Measurements from ENCODE around the gene PGRMC1.
"Not testable (repeated sequence)": the region's sequence is repeated elsewhere in the genome, so short reads cannot be mapped to it uniquely, and the experiment has no call there.

The PGRMC1 gene

DNA sequence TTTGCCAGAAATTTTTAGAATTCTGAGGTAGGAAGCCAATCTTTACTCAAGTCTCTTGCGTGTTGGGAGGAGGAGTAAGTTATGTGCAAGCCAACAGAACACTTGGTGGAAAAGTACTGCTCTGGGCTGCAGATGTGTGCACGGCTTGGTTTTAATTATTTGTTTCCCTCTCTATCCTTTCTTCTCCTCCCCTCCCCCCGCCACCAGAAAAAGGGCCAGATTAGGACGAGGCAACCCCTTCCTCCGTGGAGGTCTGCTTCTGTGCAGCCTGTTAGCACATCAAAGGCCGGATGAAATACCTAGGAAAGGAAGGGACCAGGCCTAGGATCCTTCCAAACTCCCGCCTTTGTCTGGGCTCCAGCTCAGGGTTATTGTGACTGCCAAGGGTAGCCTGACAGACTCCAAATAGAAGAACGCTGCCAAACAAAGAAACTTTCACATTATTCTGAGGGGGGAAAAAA lies 1.0 kb upstream of the PGRMC1 start:
- DNase-seq: no peak

GRCh38 chrX:119236623-119237561 lies 807 bp downstream of the PGRMC1 start:
- DNase-seq: peak; percentile 39

- no peak for DNase-seq
Measured at GRCh38 chrX:119237562-119237942, 1.5 kb downstream of the PGRMC1 start.

GRCh38 chrX:119238557-119238956 lies 2.5 kb downstream of the PGRMC1 start:
- DNase-seq: no peak

DNA sequence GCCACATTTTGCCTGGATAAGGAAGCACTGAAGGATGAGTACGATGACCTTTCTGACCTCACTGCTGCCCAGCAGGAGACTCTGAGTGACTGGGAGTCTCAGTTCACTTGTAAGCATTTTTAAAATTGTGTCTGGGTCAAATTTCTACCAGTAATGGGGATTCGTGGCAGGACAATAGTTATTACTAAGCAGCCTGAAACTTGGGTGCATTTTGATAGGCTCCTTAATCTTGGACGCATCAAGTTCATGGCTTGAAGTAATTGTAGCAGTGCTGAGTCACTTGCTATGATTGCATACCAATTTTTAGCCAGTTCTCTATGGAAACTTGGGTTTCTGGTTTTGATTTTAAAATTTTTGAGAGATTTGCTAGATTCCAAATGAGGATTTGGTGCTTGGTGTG lies 4.3 kb downstream of the PGRMC1 start:
- no peak for DNase-seq

DNA sequence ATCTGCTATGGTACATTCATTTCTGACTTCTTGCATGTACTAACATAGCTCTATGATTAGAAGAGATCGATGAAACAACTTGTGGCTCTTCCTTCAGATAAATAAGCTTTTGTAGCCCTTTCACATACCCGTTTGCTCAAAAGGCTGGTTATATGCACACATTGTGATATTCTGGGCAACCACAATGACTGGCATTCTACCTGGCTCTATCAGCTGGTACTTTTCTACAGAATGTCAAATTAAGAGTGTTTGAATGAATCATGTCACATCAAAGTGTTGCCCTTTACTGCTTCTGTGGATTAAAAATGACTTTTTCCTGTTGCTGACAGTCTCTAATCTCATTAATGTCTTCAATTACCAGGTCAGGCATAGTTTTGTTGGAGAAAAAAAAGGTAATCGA lies 11.6 kb downstream of the PGRMC1 start:
- no peak for DNase-seq

- DNase-seq: no peak
Measured at GRCh38 chrX:119249891-119250290, 13.8 kb downstream of the PGRMC1 start.

DNA sequence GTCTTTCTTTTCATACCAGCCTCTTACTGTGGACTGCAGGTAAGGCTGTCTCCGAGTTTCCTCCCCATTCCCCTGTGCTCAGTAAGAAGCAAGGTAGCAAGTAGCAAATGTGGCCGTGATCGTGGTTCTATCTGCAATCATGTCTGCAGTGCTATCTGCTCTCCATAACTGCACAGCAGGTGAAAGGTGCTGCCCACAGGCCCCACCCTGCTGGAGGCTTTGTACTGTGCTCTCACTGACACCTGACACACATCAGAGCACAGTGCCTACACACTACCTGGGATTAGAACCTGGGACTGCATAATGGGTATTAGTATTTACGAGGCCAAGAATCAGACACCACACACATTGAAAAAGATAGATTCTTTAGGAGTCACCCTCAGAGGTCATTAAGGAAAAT lies 15.3 kb downstream of the PGRMC1 start:
- DNase-seq: no peak

DNA sequence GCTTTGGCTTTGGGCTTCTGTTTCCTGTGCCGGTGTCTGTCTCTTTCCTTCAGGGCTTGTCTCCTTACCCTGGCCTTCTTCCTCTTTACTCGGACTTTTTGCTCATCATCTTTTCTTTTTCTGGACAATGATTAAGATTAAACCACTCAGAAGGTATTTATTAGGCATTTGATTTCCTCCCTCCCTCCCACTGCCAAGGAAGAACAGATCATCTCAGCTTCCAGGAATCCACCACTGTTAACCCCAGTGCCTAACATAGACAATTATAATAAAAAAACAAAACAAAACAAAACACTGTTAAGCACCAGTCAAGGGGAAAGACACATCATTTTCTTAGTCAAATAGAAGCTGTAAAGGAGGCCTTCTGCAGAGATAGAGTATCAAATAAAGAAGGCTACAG lies 16.6 kb downstream of the PGRMC1 start:
- DNase-seq: no peak

DNA sequence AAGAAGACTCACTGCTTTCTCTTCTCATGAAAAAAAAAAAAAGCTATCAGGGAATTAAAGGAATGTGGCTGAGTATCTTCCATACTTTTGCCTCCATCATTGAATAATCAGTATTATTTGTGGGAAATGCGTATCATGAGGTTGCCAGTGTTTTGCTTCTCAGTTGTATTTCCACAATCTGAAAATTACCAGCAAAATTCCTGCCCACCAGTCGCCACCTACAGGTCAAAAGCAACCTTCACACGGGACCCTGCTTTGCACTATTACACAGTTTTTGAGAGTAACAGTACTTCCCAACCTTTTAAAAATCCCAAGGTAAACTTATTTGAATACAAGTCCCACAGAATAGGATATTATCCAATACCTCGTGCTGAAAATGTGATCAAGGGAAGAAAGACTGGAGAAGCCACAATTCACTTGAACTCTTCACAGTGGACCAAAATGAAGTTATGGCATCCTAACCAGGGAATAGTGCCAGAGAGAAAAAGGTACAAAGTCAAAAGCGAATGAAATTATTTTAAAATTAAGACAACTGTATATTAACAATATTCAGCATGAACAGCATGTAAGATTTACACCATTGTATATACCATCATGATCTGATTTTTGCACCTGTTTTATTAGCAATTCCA lies 30.4 kb downstream of the PGRMC1 start:
- peak; percentile 11 for DNase-seq

- DNase-seq: not testable (repeated sequence)
Measured at GRCh38 chrX:119267115-119267514, 31.0 kb downstream of the PGRMC1 start.

DNA sequence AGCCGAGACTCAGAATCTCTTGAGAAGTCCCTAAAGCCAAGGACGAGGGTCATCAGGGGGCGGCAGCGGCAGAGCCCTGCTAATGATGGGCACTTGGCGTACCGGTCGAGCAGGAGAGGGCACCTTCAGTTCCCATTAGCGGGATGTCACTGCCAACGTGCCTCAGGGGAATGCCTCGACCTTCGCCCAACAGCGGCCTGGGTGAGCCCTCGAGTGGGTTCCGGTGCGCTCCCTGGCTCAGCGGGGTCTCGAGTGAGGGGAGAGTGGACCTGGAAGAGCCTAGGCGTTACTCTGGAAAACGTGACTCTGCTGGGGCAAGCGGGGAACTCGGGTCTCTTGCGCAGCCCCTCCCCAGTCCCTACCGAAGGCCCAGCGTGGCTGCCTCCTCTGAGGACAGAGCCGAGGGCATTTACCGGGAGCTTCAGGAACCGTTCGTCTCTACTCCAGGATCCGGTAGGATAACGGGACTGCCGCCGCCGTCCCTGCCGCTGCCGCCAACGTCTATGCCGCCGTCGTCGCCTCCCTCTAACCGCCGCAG lies 36.9 kb downstream of the PGRMC1 start:
- no peak for DNase-seq

GRCh38 chrX:119273420-119274192 lies 37.5 kb downstream of the PGRMC1 start:
- DNase-seq: peak; percentile 56

DNA sequence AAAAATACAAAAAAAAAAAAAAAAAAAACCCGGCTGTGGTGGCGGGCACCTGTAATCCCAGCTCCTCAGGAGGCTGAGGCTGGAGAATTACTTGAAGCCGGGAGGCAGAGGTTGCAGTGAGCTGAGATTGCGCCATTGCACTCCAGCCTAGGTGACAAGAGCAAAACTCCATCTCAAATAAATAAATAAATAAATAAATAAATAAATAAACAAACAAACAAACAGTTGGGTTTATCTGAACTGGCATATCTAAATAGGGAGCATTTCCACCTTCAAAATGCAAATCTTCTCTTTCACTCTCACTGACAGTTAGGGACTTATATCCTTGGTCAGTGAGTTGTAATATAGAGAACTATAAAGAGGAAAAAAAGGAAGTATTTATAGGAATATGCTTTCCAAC lies 46.3 kb downstream of the PGRMC1 start:
- DNase-seq: not testable (repeated sequence)

- DNase-seq: no peak
Measured at GRCh38 chrX:119288890-119289393, 52.9 kb downstream of the PGRMC1 start.

DNA sequence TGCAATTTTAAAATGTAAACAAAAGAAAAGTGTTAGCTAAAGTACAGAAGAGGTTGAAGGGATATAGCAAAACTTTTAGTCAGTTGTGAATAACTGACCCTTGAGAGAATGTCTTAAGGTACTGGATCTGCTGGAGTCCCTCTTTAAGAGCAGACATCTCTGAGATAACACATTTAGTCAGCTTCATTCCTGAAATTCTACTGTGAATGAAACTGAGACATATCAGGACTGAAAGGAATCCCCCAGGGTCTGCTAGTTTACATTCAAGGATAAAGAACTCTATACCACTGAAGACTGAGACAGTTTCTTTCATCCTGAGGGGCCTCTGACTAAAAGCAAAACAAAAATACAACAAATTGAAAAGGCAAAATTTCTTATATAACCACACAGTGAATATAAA lies 54.4 kb downstream of the PGRMC1 start:
- no peak for DNase-seq

GRCh38 chrX:119291246-119291645 lies 55.2 kb downstream of the PGRMC1 start:
- DNase-seq: not testable (repeated sequence)

DNA sequence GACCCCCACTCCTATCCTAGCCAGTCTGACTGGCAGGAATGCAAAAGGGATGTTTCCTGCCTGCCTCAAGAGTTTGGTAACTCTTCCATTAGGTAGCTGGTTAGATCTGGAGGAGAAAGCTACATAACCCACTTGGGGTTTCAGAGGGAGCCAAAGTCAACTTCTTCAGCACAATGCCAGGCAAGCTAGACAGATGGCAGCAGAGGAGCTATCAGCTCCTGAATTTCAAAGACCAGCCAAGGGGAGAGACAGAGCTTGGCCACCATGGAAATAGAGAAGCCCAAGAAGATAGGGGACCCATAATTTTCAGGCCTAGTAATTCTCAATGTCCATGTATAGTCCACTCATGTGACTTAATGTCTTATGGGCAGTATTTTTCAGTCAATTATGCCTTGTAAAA lies 56.4 kb downstream of the PGRMC1 start:
- no peak for DNase-seq

All from activated naive CD4-positive, alpha-beta T cell treated with anti-CD3 and anti-CD28 coated beads, Interleukin-2, amount 50 U/mL, for 16 hours (primary cell).